Tibial nerve (tissue), 4 donors: ENCODE results near the gene GARRE1.

Source experiments
- EP300 ChIP-seq, 2 donors: sonication (generic); formaldehyde crosslinking; IDR thresholded peaks; one replicate each; pipeline ENCODE4 v1.6.1; 2017; ENCODE audit warnings: antibody characterized with exemption in 2 of 2, mild to moderate bottlenecking in 1 of 2
- POLR2A ChIP-seq, 2 donors: fragments of 450-650 bp; IDR thresholded peaks; one replicate each; pipeline ENCODE4 v1.6.1; 2017; ENCODE audit warnings: antibody characterized with exemption in 2 of 2, mild to moderate bottlenecking in 2 of 2, moderate library complexity in 2 of 2
- TF ChIP-seq, protein P1 (sequence below), 5 experiments: fragments of 200-600 bp in 3 of 5; fragments of 450-650 bp in 2 of 5; sonication (generic) in 3 of 5; IDR thresholded peaks; one replicate each; pipeline ENCODE4 v1.5.1; 2016 to 2019; ENCODE audit warnings: antibody characterized with exemption in 5 of 5, mild to moderate bottlenecking in 3 of 5, moderate library complexity in 2 of 5

DNA sequence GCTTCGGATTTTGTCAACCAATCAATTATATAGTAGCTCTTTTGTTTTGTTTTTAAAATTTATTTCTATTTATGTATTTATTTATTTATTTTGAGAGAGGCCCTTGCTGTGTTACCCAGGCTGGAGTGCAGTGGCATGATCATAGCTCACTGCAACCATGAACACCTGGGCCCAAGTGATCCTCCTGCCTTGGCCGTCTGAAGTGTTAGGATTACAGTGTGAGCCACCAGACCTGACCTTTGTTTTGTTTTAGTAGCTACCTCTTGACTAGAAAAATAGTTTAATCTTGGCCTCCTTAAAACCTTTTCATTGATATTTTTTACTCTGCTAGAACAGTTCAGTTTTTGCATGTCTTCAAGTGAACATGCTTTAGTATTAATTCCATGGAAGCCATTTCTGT lies 15.1 kb downstream of the GARRE1 start:
- TF ChIP-seq POLR2A (IDR thresholded peaks at IDR 0.05) (no peak), EP300 (IDR thresholded peaks at IDR 0.05) (no peak)
- TF ChIP-seq, protein P1, sequence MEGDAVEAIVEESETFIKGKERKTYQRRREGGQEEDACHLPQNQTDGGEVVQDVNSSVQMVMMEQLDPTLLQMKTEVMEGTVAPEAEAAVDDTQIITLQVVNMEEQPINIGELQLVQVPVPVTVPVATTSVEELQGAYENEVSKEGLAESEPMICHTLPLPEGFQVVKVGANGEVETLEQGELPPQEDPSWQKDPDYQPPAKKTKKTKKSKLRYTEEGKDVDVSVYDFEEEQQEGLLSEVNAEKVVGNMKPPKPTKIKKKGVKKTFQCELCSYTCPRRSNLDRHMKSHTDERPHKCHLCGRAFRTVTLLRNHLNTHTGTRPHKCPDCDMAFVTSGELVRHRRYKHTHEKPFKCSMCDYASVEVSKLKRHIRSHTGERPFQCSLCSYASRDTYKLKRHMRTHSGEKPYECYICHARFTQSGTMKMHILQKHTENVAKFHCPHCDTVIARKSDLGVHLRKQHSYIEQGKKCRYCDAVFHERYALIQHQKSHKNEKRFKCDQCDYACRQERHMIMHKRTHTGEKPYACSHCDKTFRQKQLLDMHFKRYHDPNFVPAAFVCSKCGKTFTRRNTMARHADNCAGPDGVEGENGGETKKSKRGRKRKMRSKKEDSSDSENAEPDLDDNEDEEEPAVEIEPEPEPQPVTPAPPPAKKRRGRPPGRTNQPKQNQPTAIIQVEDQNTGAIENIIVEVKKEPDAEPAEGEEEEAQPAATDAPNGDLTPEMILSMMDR (IDR thresholded peaks at IDR 0.05) = no peak
